Esophagus squamous epithelium (tissue), 4 donors: ENCODE results near the gene CLIP4.

Source experiments
- POLR2A ChIP-seq, 4 donors: fragments of 450-650 bp; IDR thresholded peaks; one replicate each; pipeline ENCODE4 v1.6.1; 2017; ENCODE audit warnings: antibody characterized with exemption in 4 of 4, mild to moderate bottlenecking in 4 of 4, moderate library complexity in 3 of 4
- TF ChIP-seq, protein P1 (sequence below), 6 experiments: fragments of 450-650 bp in 4 of 6; fragments of 200-600 bp in 2 of 6; sonication (generic) in 2 of 6; IDR thresholded peaks; one replicate each; pipeline ENCODE4 v1.5.1; 2016 to 2019; ENCODE audit warnings: antibody characterized with exemption in 6 of 6, mild to moderate bottlenecking in 4 of 6, moderate library complexity in 4 of 6

DNA sequence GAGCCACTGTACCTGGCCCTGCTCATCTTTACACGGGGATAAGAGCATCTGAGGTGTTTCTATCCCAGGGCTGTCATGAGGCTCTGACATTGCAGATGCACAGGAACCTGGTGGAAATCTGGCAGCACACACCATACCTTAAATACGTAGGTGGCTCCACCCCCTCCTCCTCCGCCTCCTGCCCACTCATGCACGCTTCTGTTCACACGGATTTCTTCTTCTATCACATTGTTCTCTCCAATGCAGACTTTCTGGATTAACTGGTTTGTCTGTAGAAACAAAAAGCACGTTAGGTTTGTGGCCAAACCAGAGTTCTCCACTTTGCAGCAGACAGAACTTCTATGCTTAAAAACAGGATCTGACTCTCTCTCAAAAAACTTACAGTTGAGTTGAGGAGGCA is 118.2 kb downstream of the CLIP4 start:
- TF ChIP-seq, protein P1, sequence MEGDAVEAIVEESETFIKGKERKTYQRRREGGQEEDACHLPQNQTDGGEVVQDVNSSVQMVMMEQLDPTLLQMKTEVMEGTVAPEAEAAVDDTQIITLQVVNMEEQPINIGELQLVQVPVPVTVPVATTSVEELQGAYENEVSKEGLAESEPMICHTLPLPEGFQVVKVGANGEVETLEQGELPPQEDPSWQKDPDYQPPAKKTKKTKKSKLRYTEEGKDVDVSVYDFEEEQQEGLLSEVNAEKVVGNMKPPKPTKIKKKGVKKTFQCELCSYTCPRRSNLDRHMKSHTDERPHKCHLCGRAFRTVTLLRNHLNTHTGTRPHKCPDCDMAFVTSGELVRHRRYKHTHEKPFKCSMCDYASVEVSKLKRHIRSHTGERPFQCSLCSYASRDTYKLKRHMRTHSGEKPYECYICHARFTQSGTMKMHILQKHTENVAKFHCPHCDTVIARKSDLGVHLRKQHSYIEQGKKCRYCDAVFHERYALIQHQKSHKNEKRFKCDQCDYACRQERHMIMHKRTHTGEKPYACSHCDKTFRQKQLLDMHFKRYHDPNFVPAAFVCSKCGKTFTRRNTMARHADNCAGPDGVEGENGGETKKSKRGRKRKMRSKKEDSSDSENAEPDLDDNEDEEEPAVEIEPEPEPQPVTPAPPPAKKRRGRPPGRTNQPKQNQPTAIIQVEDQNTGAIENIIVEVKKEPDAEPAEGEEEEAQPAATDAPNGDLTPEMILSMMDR (IDR thresholded peaks at IDR 0.05), result no peak
- TF ChIP-seq POLR2A (IDR thresholded peaks at IDR 0.05), result no peak
